PC-9 (cell line): ENCODE measurements around the gene TOMT. TPM values are rescaled to one million over a fixed set of nuclear protein-coding genes. Genes with fewer than 3 reads are reported as not detected.

Experiments
- BruUV-seq: library from RNA; stranded (reverse); fragments of 400-500 nt; replicated peaks from 2 replicates; lab custom pipeline; 2021; lab: Mats Ljungman, UMichigan
- CTCF ChIA-PET: fragments of 300-600 bp; sonication (Branson Sonifier 250); formaldehyde crosslinking; loops from one replicate; lab custom pipeline; 2022; ENCODE audit warnings: antibody characterized with exemption; lab: Charles Lee
- POLR2A ChIA-PET: fragments of 300-600 bp; sonication (Branson Sonifier 250); formaldehyde crosslinking; loops from one replicate; lab custom pipeline; 2022; ENCODE audit warnings: antibody characterized with exemption; ENCODE audit not compliant: unreplicated experiment; lab: Charles Lee
- DNase-seq, 2 experiments: peaks; one replicate each; pipeline versions ENCODE4 v3.0.0 to v3.0.0-alpha.2; 2015 to 2022; ENCODE audit warnings: mixed read lengths in 1 of 2
- H2AFZ ChIP-seq: fragments of 200-600 bp; sonication (generic); 2 replicates; pipeline ENCODE4 v1.8.1; 2017; ENCODE audit warnings: antibody characterized with exemption
- H3F3A ChIP-seq: fragments of 200-600 bp; sonication (generic); 2 replicates; pipeline ENCODE4 v1.8.1; 2017; ENCODE audit warnings: antibody characterized with exemption, mild to moderate bottlenecking, low read depth; ENCODE audit not compliant: insufficient read depth
- H3K27ac ChIP-seq: fragments of 200-600 bp; sonication (generic); 2 replicates; pipeline ENCODE4 v1.6.1; 2016; ENCODE audit warnings: mixed run types
- H3K27me3 ChIP-seq: fragments of 200-600 bp; sonication (generic); 2 replicates; pipeline ENCODE4 v1.6.1; 2016; ENCODE audit warnings: low read depth, mixed run types; ENCODE audit not compliant: insufficient read depth
- H3K36me3 ChIP-seq: fragments of 200-600 bp; sonication (generic); 2 replicates; pipeline ENCODE4 v1.6.1; 2016; ENCODE audit warnings: low read depth, mixed run types
- H3K4me1 ChIP-seq: fragments of 200-600 bp; sonication (generic); replicated peaks from 2 replicates; pipeline ENCODE4 v1.6.1; 2016; ENCODE audit warnings: mixed run types; ENCODE audit not compliant: insufficient read depth
- H3K4me2 ChIP-seq: fragments of 200-600 bp; sonication (generic); 2 replicates; pipeline ENCODE4 v1.6.1; 2017; ENCODE audit warnings: mixed run types
- H3K4me3 ChIP-seq: fragments of 200-600 bp; sonication (generic); 2 replicates; pipeline ENCODE4 v1.6.1; 2016; ENCODE audit warnings: mixed run types
- H3K79me2 ChIP-seq: fragments of 200-600 bp; sonication (generic); 2 replicates; pipeline ENCODE4 v1.6.1; 2017; ENCODE audit warnings: low read depth, mixed run types
- H3K9me2 ChIP-seq: fragments of 200-600 bp; sonication (generic); 2 replicates; pipeline ENCODE4 v1.8.1; 2017; ENCODE audit warnings: mild to moderate bottlenecking; ENCODE audit not compliant: insufficient read depth
- H3K9me3 ChIP-seq: fragments of 200-600 bp; sonication (generic); 2 replicates; pipeline ENCODE4 v1.8.1; 2016; ENCODE audit warnings: low read depth; ENCODE audit not compliant: insufficient read depth
- H4K20me1 ChIP-seq: fragments of 200-600 bp; sonication (generic); 2 replicates; pipeline ENCODE4 v1.8.1; 2017; ENCODE audit not compliant: insufficient read depth
- EZH2 ChIP-seq: fragments of 200-600 bp; sonication (generic); IDR thresholded peaks from 2 replicates; pipeline ENCODE4 v1.8.0; 2017; ENCODE audit warnings: antibody characterized with exemption, low read depth
- intact Hi-C: fragments of 100-400 bp; cut with micrococcal nuclease; formaldehyde crosslinking; loops from one replicate; pipeline ENCODE4 v1.10.0; 2022; ENCODE audit not compliant: unreplicated experiment
- total RNA-seq: library from RNA; stranded (reverse); gene quantifications from 2 replicates; pipeline ENCODE4 v1.2.3, GENCODE V29; 2021
- TF ChIP-seq, protein P1 (sequence below): fragments of 200-600 bp; sonication (generic); conservative IDR thresholded peaks from 2 replicates; pipeline ENCODE4 v1.6.1; 2017; ENCODE audit warnings: mixed run types, antibody characterized with exemption, mild to moderate bottlenecking, moderate library complexity

Gene TOMT
- total RNA-seq, 1 experiment from 2014 or later, result not detected

DNA sequence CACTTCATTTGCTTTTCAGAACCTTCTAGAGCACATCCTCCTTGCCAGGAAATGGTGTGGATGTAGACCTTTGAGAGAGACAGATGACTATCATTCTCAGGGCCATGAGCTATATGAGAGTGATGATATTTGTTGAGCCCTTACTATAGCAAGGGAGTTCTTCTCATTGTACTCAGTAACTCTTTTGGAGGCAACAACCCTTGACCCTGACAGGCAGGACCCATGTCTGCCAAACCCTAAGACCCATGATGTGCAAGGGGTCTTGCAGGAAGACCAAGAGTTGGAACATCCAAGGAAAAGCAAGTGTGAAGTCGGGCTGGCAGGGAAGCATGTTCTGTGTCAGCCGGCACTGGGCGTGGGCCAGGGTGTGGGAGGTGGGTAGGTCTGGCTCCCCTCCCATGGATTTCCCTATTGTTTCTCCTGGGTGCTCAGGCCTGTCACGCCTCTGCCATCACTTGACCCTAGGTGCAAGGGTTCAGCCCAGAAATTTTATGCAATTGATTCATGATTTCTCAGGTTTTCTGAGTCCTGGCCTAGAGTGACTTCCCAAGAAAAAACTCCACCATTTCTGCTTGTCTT lies 31.0 kb downstream of the TOMT start:
- no peaks in the 10 kb centered on the region for H3K4me1 ChIP-seq
- no peaks in the 10 kb centered on the region for H3K79me2 ChIP-seq
- ChIA-PET POLR2A (no interaction called here), CTCF (no interaction called here)
- no peaks in the 10 kb centered on the region for H3K27me3 ChIP-seq
- no peaks in the 10 kb centered on the region for H3K36me3 ChIP-seq
- H3K9me2 ChIP-seq, result no peaks in the 10 kb centered on the region
- H3K27ac ChIP-seq, result no peak overlapping the region
- H2AFZ ChIP-seq, result no peak overlapping the region
- H3K4me3 ChIP-seq, result no peak overlapping the region
- H3K9me3 ChIP-seq, result no peaks in the 10 kb centered on the region
- no peak overlapping the region for H3K4me2 ChIP-seq
- no peaks in the 10 kb centered on the region for H3F3A ChIP-seq
- no peak for DNase-seq
- no TSS peak for BruUV-seq
- intact Hi-C loops, result no loop called here
- no peak for TF ChIP-seq EZH2
- TF ChIP-seq, protein P1, sequence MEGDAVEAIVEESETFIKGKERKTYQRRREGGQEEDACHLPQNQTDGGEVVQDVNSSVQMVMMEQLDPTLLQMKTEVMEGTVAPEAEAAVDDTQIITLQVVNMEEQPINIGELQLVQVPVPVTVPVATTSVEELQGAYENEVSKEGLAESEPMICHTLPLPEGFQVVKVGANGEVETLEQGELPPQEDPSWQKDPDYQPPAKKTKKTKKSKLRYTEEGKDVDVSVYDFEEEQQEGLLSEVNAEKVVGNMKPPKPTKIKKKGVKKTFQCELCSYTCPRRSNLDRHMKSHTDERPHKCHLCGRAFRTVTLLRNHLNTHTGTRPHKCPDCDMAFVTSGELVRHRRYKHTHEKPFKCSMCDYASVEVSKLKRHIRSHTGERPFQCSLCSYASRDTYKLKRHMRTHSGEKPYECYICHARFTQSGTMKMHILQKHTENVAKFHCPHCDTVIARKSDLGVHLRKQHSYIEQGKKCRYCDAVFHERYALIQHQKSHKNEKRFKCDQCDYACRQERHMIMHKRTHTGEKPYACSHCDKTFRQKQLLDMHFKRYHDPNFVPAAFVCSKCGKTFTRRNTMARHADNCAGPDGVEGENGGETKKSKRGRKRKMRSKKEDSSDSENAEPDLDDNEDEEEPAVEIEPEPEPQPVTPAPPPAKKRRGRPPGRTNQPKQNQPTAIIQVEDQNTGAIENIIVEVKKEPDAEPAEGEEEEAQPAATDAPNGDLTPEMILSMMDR, result no peak
- H4K20me1 ChIP-seq, result no peaks in the 10 kb centered on the region

DNA sequence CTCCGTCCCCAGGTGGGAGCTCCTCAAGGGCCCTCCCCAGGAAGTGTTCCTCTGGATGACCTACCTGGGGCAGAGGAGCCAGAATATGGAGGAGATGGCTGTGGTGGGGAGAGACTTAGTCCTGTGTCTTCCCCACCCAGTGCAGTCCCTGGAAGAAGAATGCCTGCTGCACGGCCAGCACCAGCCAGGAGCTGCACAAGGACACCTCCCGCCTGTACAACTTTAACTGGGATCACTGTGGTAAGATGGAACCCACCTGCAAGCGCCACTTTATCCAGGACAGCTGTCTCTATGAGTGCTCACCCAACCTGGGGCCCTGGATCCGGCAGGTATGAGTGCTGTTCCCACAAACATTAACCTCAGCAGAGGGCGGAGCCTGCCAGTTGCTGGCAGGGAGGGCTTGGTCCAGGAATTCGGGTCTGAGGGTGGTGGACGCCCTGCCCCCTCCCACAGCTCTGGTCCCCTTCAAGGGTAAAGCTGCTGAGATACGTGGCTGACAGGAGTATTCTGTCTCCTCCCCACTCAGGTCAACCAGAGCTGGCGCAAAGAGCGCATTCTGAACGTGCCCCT lies 33.2 kb downstream of the TOMT start:
- Histone ChIP-seq H3K27ac (no peak overlapping the region), H3K36me3 (no peaks in the 10 kb centered on the region), H3K4me1 (no peaks in the 10 kb centered on the region), H3K9me2 (no peaks in the 10 kb centered on the region), H3K9me3 (no peaks in the 10 kb centered on the region), H3K4me2 (no peak overlapping the region), H3F3A (no peaks in the 10 kb centered on the region), H3K79me2 (no peaks in the 10 kb centered on the region), H2AFZ (no peak overlapping the region), H3K4me3 (no peak overlapping the region), H4K20me1 (no peaks in the 10 kb centered on the region), H3K27me3 (no peaks in the 10 kb centered on the region)
- no peak for DNase-seq
- TF ChIP-seq EZH2, result no peak
- TF ChIP-seq, protein P1, result no peak
- intact Hi-C loops, result no loop called here
- BruUV-seq, result no TSS peak
- ChIA-PET CTCF (no interaction called here), POLR2A (no interaction called here)

DNA sequence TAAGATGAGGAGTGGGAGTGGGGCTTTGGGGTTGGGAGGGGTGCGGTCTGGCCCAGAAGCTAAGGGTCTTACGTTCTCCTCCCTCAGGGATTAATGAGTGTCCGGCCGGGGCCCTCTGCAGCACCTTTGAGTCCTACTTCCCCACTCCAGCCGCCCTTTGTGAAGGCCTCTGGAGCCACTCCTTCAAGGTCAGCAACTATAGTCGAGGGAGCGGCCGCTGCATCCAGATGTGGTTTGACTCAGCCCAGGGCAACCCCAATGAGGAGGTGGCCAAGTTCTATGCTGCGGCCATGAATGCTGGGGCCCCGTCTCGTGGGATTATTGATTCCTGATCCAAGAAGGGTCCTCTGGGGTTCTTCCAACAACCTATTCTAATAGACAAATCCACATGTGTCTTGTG lies 33.8 kb downstream of the TOMT start:
- Histone ChIP-seq H3K9me2 (no peaks in the 10 kb centered on the region), H2AFZ (no peak overlapping the region), H3K4me3 (no peak overlapping the region), H3K27me3 (no peaks in the 10 kb centered on the region), H3K4me2 (no peak overlapping the region), H3K9me3 (no peaks in the 10 kb centered on the region), H3K4me1 (no peaks in the 10 kb centered on the region; the same call in 1 of the 2 replicates), H3K27ac (no peak overlapping the region), H3K36me3 (no peaks in the 10 kb centered on the region), H3F3A (peaks cover 2% of the 10 kb centered on the region; the same call in 1 of the 2 replicates), H3K79me2 (no peaks in the 10 kb centered on the region), H4K20me1 (no peaks in the 10 kb centered on the region)
- ChIA-PET CTCF (no interaction called here), POLR2A (no interaction called here)
- no peak for DNase-seq
- BruUV-seq, result no TSS peak
- TF ChIP-seq, protein P1, result no peak
- TF ChIP-seq EZH2, result no peak
- intact Hi-C loops, result no loop called here
